ENCODE measurements around the gene RPUSD1. TPM values are rescaled to one million over a fixed set of nuclear protein-coding genes. Genes with fewer than 3 reads are reported as not detected.

Gene RPUSD1
- total RNA-seq, 1 experiment from 2014 or later, result 41.1 TPM

DNA sequence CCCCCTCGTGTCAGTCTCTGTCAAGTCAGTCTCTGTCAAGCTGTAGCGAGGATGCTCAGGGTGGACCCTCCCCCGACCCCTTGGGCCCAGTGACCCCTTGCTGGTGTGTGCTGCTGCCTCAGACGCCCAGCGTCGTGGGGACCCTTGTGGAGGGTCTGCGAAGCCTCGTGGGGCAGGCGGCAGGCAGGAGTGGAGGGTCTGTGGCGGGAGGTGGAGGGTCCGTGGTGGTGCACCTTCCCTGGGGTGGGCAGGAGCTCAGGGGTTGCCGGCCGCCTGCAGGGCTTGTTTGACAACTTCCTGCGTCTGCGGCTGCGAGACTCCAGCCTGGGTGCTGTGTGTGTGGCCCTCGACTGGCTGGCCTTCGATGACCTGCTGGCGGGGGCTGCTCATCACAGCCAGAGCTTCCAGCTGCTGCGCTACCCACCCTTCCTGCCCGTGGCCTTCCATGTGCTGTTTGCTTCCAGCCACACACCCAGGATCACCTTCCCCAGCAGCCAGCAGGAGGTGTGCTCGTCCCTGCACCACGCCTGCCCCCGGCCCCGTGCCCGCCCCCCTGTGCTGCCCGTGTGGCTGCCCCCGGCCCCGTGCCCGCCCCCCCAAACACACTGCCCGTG lies 6.8 kb upstream of the RPUSD1 start:
- Histone ChIP-seq H3K4me3 (ENCODE audit: low read depth, low read length, poor library complexity, severe bottlenecking) (no peak overlapping the region), H3K36me3 (ENCODE audit: insufficient read depth, low read length, poor library complexity, severe bottlenecking) (peaks cover 31% of the 10 kb centered on the region), H3K27ac (ENCODE audit: low read depth, low read length, poor library complexity, severe bottlenecking) (no peak overlapping the region), H3K27me3 (replicated peaks; ENCODE audit: insufficient read depth, low read depth, low read length, poor library complexity) (peaks cover under 1% of the 10 kb centered on the region), H3K9me3 (ENCODE audit: low read depth, low read length, poor library complexity, severe bottlenecking) (no peaks in the 10 kb centered on the region), H3K4me1 (ENCODE audit: insufficient read depth, low read length, poor library complexity, severe bottlenecking) (no peaks in the 10 kb centered on the region)
- ChIA-PET POLR2A (ENCODE audit: low non-redundant PET) (no interaction called here), CTCF (no interaction called here)
- TF ChIP-seq EZH2 (IDR thresholded peaks at IDR 0.05; ENCODE audit: borderline replicate concordance, low read depth, low read length, poor library complexity, severe bottlenecking), result no peak
- TF ChIP-seq, protein P1, sequence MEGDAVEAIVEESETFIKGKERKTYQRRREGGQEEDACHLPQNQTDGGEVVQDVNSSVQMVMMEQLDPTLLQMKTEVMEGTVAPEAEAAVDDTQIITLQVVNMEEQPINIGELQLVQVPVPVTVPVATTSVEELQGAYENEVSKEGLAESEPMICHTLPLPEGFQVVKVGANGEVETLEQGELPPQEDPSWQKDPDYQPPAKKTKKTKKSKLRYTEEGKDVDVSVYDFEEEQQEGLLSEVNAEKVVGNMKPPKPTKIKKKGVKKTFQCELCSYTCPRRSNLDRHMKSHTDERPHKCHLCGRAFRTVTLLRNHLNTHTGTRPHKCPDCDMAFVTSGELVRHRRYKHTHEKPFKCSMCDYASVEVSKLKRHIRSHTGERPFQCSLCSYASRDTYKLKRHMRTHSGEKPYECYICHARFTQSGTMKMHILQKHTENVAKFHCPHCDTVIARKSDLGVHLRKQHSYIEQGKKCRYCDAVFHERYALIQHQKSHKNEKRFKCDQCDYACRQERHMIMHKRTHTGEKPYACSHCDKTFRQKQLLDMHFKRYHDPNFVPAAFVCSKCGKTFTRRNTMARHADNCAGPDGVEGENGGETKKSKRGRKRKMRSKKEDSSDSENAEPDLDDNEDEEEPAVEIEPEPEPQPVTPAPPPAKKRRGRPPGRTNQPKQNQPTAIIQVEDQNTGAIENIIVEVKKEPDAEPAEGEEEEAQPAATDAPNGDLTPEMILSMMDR (conservative IDR thresholded peaks at IDR 0.05; ENCODE audit: low read depth, low read length), result no peak
- DNase-seq (ENCODE audit: low spot score), result no peak
- intact Hi-C loops (cut with micrococcal nuclease; ENCODE audit: unreplicated experiment), result no loop called here
- BruUV-seq (replicated peaks), result no TSS peak

DNA sequence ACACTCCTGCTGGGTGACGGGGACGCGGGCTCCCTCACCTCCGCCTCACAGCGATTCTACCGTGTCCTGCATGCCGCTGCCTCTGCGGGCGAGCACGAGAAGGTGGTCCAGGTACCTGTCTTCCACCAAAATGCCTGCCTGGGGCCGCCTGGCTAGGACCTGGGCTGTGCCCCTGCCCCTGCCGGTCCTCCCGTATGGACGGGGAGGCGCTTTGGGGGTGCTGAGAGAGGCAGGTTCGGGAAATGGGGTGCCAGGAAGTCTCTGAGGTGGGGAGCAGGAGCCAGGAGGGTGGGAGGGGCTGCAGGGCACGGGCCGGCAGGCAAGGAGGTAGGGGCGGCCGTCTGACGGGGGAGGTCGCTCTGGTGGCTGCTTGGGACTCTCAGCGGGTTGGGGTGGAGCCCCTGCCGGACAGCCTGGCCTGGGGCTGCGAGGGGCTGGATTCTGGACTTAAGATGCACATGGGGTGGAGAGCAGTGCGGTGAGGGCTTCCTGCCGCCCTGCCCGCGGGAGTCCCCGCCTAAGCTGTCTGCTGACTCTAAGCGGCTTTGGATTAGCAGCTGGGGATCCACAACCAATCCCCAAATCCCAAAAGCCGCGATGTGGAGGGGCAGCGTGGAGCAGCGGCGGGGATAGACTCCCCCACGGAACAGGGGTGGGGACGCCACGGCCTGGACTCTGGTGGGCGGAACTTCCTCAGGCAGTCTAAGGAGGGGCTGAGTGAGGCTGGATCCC lies 6.1 kb upstream of the RPUSD1 start:
- Histone ChIP-seq H3K27me3 (replicated peaks; ENCODE audit: insufficient read depth, low read depth, low read length, poor library complexity) (no peaks in the 10 kb centered on the region), H3K4me3 (ENCODE audit: low read depth, low read length, poor library complexity, severe bottlenecking) (no peak overlapping the region), H3K4me1 (ENCODE audit: insufficient read depth, low read length, poor library complexity, severe bottlenecking) (peaks cover 6% of the 10 kb centered on the region), H3K9me3 (ENCODE audit: low read depth, low read length, poor library complexity, severe bottlenecking) (no peaks in the 10 kb centered on the region), H3K36me3 (ENCODE audit: insufficient read depth, low read length, poor library complexity, severe bottlenecking) (peaks cover 36% of the 10 kb centered on the region), H3K27ac (ENCODE audit: low read depth, low read length, poor library complexity, severe bottlenecking) (no peak overlapping the region)
- no TSS peak for BruUV-seq (replicated peaks)
- ChIA-PET CTCF (no interaction called here), POLR2A (ENCODE audit: low non-redundant PET) (no interaction called here)
- DNase-seq (ENCODE audit: low spot score), result no peak
- TF ChIP-seq EZH2 (IDR thresholded peaks at IDR 0.05; ENCODE audit: borderline replicate concordance, low read depth, low read length, poor library complexity, severe bottlenecking), result no peak
- TF ChIP-seq, protein P1 (conservative IDR thresholded peaks at IDR 0.05; ENCODE audit: low read depth, low read length), result no peak
- intact Hi-C loops (cut with micrococcal nuclease; ENCODE audit: unreplicated experiment), result no loop called here

DNA sequence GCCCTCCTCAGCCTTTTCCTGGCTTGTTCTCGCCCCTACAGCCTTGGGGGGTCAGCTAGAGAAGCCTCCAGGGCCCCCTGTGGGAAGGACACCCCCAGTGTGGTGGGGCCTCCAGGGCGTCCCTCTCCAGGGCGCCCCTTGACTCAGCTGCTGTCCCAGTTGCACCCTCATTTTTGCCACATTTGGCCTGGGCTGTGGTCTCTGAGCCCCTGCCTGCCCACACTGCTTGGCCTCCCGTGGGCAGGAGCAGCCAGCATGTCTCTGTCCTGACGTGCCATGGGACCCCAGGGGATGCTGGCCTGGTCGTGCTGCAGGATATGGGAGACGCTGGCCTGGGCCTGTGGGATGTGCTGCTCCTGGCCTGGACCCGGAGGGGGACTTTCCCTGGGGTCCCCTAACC lies 5.2 kb upstream of the RPUSD1 start:
- POLR2A ChIA-PET (ENCODE audit: low non-redundant PET), result no interaction called here
- TF ChIP-seq, protein P1 (conservative IDR thresholded peaks at IDR 0.05; ENCODE audit: low read depth, low read length), result no peak
- no peak for TF ChIP-seq EZH2 (IDR thresholded peaks at IDR 0.05; ENCODE audit: borderline replicate concordance, low read depth, low read length, poor library complexity, severe bottlenecking)
- Histone ChIP-seq H3K9me3 (ENCODE audit: low read depth, low read length, poor library complexity, severe bottlenecking) (no peaks in the 10 kb centered on the region), H3K27me3 (replicated peaks; ENCODE audit: insufficient read depth, low read depth, low read length, poor library complexity) (no peaks in the 10 kb centered on the region), H3K4me1 (ENCODE audit: insufficient read depth, low read length, poor library complexity, severe bottlenecking) (peaks cover 8% of the 10 kb centered on the region), H3K36me3 (ENCODE audit: insufficient read depth, low read length, poor library complexity, severe bottlenecking) (peaks cover 36% of the 10 kb centered on the region), H3K27ac (ENCODE audit: low read depth, low read length, poor library complexity, severe bottlenecking) (no peak overlapping the region), H3K4me3 (ENCODE audit: low read depth, low read length, poor library complexity, severe bottlenecking) (no peak overlapping the region)
- CTCF ChIA-PET, result no interaction called here
- no TSS peak for BruUV-seq (replicated peaks)
- intact Hi-C loops (cut with micrococcal nuclease; ENCODE audit: unreplicated experiment), result no loop called here
- no peak for DNase-seq (ENCODE audit: low spot score)

Data from A673 (cell line).